B cell (primary cell): Measurements from ENCODE around the gene IRS4. TPM values are rescaled to one million over a fixed set of nuclear protein-coding genes. Genes with fewer than 3 reads are reported as not detected.

Experiments
- ATAC-seq: fragments of 200-7000 bp; cut with Tn5 transposase; one replicate; pipeline ENCODE4 v1.10.0; 2021; ENCODE audit warnings: low read depth, mild to moderate bottlenecking, moderate number of reproducible peaks, moderate library complexity
- CTCF ChIA-PET: fragments of 350-600 bp; sonication (Branson Sonifier 250); formaldehyde crosslinking; loops from one replicate; lab custom pipeline; 2021; ENCODE audit warnings: antibody characterized with exemption, inconsistent platforms; lab: Charles Lee
- POLR2A ChIA-PET: fragments of 350-600 bp; sonication (Branson Sonifier 250); formaldehyde crosslinking; loops from one replicate; lab custom pipeline; 2021; ENCODE audit warnings: antibody characterized with exemption; lab: Charles Lee
- DNase-seq: peaks from one replicate; pipeline ENCODE4 v3.0.0; 2013
- H2AFZ ChIP-seq: 2 replicates; pipeline ENCODE4 v1.6.1; 2012; ENCODE audit warnings: mild to moderate bottlenecking, low read depth, low read length; ENCODE audit not compliant: insufficient read depth, poor library complexity, severe bottlenecking
- H3K27ac ChIP-seq, 2 donors: 1 replicate in 1 of 2; 2 replicates in 1 of 2; pipeline ENCODE4 v1.5.1; 2012 to 2013; ENCODE audit warnings: low read length in 2 of 2, mild to moderate bottlenecking in 2 of 2, moderate library complexity in 1 of 2
- H3K27me3 ChIP-seq, 4 experiments: fragments of 200-600 bp in 1 of 4; sonication (generic) in 1 of 4; replicated peaks in 1 of 4; 1 replicate in 2 of 4; 2 replicates in 2 of 4; pipeline versions ENCODE4 v1.6.1 to v1.7.0; 2013 to 2016; ENCODE audit warnings: low read length in 3 of 4, mild to moderate bottlenecking in 2 of 4, mixed read lengths in 1 of 4, moderate library complexity in 1 of 4; ENCODE audit not compliant: insufficient read depth in 4 of 4, control insufficient read depth in 3 of 4; ENCODE audit errors: control extremely low read depth in 1 of 4
- H3K36me3 ChIP-seq, 2 experiments: replicated peaks in 1 of 2; 1 replicate in 1 of 2; 2 replicates in 1 of 2; pipeline versions ENCODE4 v1.6.1 to v1.7.1; 2013; ENCODE audit warnings: low read length in 1 of 2; ENCODE audit not compliant: insufficient read depth in 2 of 2, control insufficient read depth in 1 of 2; ENCODE audit errors: control extremely low read depth in 1 of 2, extremely low read depth in 1 of 2
- H3K4me1 ChIP-seq, 2 donors: fragments of 200-600 bp in 1 of 2; sonication (generic) in 1 of 2; 1 replicate in 1 of 2; 2 replicates in 1 of 2; pipeline versions ENCODE4 v1.5.1 to v1.6.1; 2013 to 2017; ENCODE audit warnings: low read length in 2 of 2; ENCODE audit not compliant: control insufficient read depth in 2 of 2, insufficient read depth in 2 of 2
- H3K4me2 ChIP-seq: replicated peaks from 2 replicates; pipeline ENCODE3; 2012; ENCODE audit warnings: mild to moderate bottlenecking, low read depth, low read length; ENCODE audit not compliant: poor library complexity, severe bottlenecking
- H3K4me3 ChIP-seq, 5 experiments: fragments of 200-600 bp in 1 of 5; sonication (generic) in 1 of 5; 1 replicate in 3 of 5; 2 replicates in 2 of 5; pipeline versions ENCODE4 v1.5.1 to v1.7.0; 2011 to 2016; ENCODE audit warnings: low read length in 4 of 5, mild to moderate bottlenecking in 4 of 5, low read depth in 2 of 5, control low read depth in 1 of 5, moderate library complexity in 1 of 5; ENCODE audit not compliant: insufficient read depth in 1 of 5; ENCODE audit errors: control extremely low read depth in 1 of 5, extremely low read depth in 1 of 5
- H3K79me2 ChIP-seq: fragments of 200-600 bp; sonication (generic); one replicate; pipeline ENCODE4 v1.6.0; 2016; ENCODE audit warnings: low read length; ENCODE audit not compliant: control insufficient read depth, insufficient read depth
- H3K9ac ChIP-seq: fragments of 200-600 bp; sonication (generic); 2 replicates; pipeline ENCODE4 v1.6.1; 2017; ENCODE audit warnings: mild to moderate bottlenecking, low read length, moderate library complexity
- H3K9me3 ChIP-seq, 3 donors: one replicate each; pipeline versions ENCODE4 v1.6.1 to v1.7.1; 2013; ENCODE audit warnings: low read length in 2 of 3; ENCODE audit not compliant: control insufficient read depth in 2 of 3, insufficient read depth in 1 of 3; ENCODE audit errors: control extremely low read depth in 1 of 3
- H4K20me1 ChIP-seq: 2 replicates; pipeline ENCODE4 v1.6.0; 2012; ENCODE audit warnings: mild to moderate bottlenecking, low read length; ENCODE audit not compliant: insufficient read depth, control insufficient read depth, poor library complexity, severe bottlenecking
- H3K27ac Mint-ChIP-seq: one replicate; pipeline ENCODE4 v1.8.0; 2021; ENCODE audit warnings: mixed read lengths
- H3K27me3 Mint-ChIP-seq: one replicate; pipeline ENCODE4 v1.8.0; 2021; ENCODE audit warnings: mixed read lengths
- H3K4me1 Mint-ChIP-seq: one replicate; pipeline ENCODE4 v1.8.0; 2021; ENCODE audit warnings: mixed read lengths
- H3K4me3 Mint-ChIP-seq: one replicate; pipeline ENCODE4 v1.8.0; 2021; ENCODE audit warnings: mixed read lengths
- H3K9me3 Mint-ChIP-seq: one replicate; pipeline ENCODE4 v1.8.0; 2022; ENCODE audit warnings: mixed read lengths; ENCODE audit not compliant: insufficient read depth
- CTCF ChIP-seq: fragments of 200-600 bp; IDR thresholded peaks from one replicate; pipeline ENCODE4 v1.8.0; 2022; ENCODE audit warnings: antibody characterized with exemption, mild to moderate bottlenecking
- EZH2 ChIP-seq: IDR thresholded peaks from 2 replicates; pipeline ENCODE4 v1.6.1; 2012; ENCODE audit warnings: borderline replicate concordance, low read depth, mild to moderate bottlenecking, moderate library complexity, low read length; ENCODE audit not compliant: insufficient read depth, poor library complexity, severe bottlenecking
- WGBS: methylation state at CpG from one replicate; pipeline ENCODE4 v1.1.5; 2013; ENCODE audit warnings: missing lambda C conversion rate; ENCODE audit not compliant: insufficient coverage; 5-methylcytosine and 5-hydroxymethylcytosine counted together
- intact Hi-C: fragments of 100-400 bp; cut with micrococcal nuclease; formaldehyde crosslinking; loops from one replicate; pipeline ENCODE4 v1.10.0; 2022
- polyA minus RNA-seq: library from RNA; depleted of rRNA, polyadenylated mRNA; stranded (reverse); fragments of >200 nt; gene quantifications from 2 replicates; pipeline ENCODE4 v1.2.3, GENCODE V29; 2012
- polyA plus RNA-seq: library from polyadenylated mRNA; depleted of rRNA; stranded (reverse); fragments of >200 nt; gene quantifications from 2 replicates; pipeline ENCODE4 v1.2.3, GENCODE V29; 2012
- total RNA-seq, 2 donors: library from RNA; stranded (reverse); fragments of 120-200 nt in 1 of 2; gene quantifications; 1 replicate in 1 of 2; 2 replicates in 1 of 2; pipeline versions ENCODE4 v1.2.3 to v1.2.4, GENCODE V29; 2013 to 2022

Gene IRS4
- not detected in 2 replicates for total RNA-seq
- total RNA-seq (2013), result not detected
- polyA plus RNA-seq, result not detected in 2 replicates
- not detected in 2 replicates for polyA minus RNA-seq

GRCh38 chrX:108736509-108737479, at the start of gene IRS4:
Gene IRS4 (minus strand): TSS chrX:108736563.
- H3K27me3 Mint-ChIP-seq, result peaks cover 15% of the 10 kb centered on the region
- POLR2A ChIA-PET, result no interaction called here
- Histone ChIP-seq H3K27me3 (peaks cover 0 to 10% (median 0%) of the 10 kb centered on the region in 4 experiments), H4K20me1 (no peaks in the 10 kb centered on the region), H3K4me1 (peaks cover 0 to 4% of the 10 kb centered on the region in 2 donors), H3K9ac (no peak within 1 kb of the TSS), H3K79me2 (no peaks in the 10 kb centered on the region), H3K4me3 (no peak within 1 kb of the TSS), H3K36me3 (no peaks in the 10 kb centered on the region), H3K4me2 (peak within 1 kb of the TSS; percentile 27), H3K9me3 (peaks cover 0 to 7% (median 0%) of the 10 kb centered on the region in 3 donors), H3K27ac (no peak within 1 kb of the TSS), H2AFZ (no peak within 1 kb of the TSS)
- H3K4me1 Mint-ChIP-seq, result peaks cover 1% of the 10 kb centered on the region
- no peaks in the 10 kb centered on the region for H3K9me3 Mint-ChIP-seq
- DNase-seq, result no peak
- ATAC-seq, result no peak
- CTCF ChIA-PET, result no interaction called here
- peak within 1 kb of the TSS; percentile 37 for H3K4me3 Mint-ChIP-seq
- no peak within 1 kb of the TSS for H3K27ac Mint-ChIP-seq
- WGBS, result 7% methylated on average over 47 of the region's 62 CpGs
- TF ChIP-seq CTCF (no peak), EZH2 (no peak)
- intact Hi-C loops, result no loop called here

DNA sequence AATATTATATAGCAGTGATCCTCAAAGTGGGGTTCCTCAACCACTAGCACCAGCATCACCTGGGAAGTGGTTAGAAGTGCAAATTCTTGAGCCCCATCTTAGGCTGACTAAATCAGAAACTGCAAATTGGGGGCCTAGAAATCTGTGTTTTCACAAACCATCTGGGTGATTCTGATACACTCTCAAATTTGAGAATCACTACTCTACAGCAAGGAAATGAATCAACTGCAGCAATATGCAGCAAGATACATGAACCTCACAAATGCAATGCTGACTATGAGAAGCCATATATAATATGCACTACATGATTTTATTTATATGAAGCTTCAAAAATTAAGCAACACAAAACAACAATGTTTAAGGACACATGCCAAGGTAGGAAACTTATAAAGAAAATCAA, 36.2 kb upstream of the IRS4 start:
- no peak overlapping the region for H3K27ac ChIP-seq
- H3K4me3 ChIP-seq, result no peak overlapping the region
- no peak overlapping the region for H3K4me3 Mint-ChIP-seq
- H3K4me2 ChIP-seq, result no peak overlapping the region
- no peaks in the 10 kb centered on the region for H3K27me3 Mint-ChIP-seq
- H3K27me3 ChIP-seq, result no peaks in the 10 kb centered on the region
- H3K4me1 ChIP-seq, result no peaks in the 10 kb centered on the region
- H3K36me3 ChIP-seq, result no peaks in the 10 kb centered on the region
- intact Hi-C loops, result no loop called here
- no peak overlapping the region for H3K9ac ChIP-seq
- no peak overlapping the region for H2AFZ ChIP-seq
- ATAC-seq (no peak), DNase-seq (no peak)
- no peaks in the 10 kb centered on the region for H4K20me1 ChIP-seq
- ChIA-PET CTCF (no interaction called here), POLR2A (no interaction called here)
- H3K4me1 Mint-ChIP-seq, result no peaks in the 10 kb centered on the region
- no peaks in the 10 kb centered on the region for H3K79me2 ChIP-seq
- no peaks in the 10 kb centered on the region for H3K9me3 Mint-ChIP-seq
- no peak for TF ChIP-seq CTCF
- TF ChIP-seq EZH2, result no peak
- H3K27ac Mint-ChIP-seq, result no peak overlapping the region
- no peaks in the 10 kb centered on the region for H3K9me3 ChIP-seq
